Central memory CD4-positive, alpha-beta T cell (primary cell): ENCODE results near the gene MIAT.

Experiments used
- DNase-seq: peaks from one replicate; pipeline ENCODE4 v3.0.0; 2022

Gene MIAT

GRCh38 chr22:26632422-26633155, 24.8 kb upstream of the MIAT start:
- no peak for DNase-seq

DNA sequence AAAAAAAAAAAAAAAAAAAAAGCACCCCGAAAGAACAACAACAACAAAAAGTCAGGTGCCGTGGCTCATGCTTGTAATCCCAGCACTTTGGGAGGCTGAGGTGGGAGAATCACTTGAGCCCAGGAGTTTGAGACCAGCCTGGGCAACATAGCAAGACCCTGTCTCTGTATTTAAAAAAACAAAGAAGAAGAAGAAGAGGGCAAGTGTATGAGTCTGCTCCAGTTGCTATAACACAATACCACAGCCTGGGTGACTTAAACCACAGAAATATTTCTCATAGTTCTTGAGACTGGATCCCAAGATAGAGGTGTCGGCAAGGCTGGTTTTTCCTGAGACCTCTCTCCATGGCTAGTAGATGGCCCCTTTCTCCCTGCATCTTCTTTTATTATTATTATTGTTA, 23.2 kb upstream of the MIAT start:
- no peak for DNase-seq

GRCh38 chr22:26635117-26635516, 22.3 kb upstream of the MIAT start:
- no peak for DNase-seq

GRCh38 chr22:26636296-26636695, 21.1 kb upstream of the MIAT start:
- no peak for DNase-seq

GRCh38 chr22:26642465-26643417, 14.6 kb upstream of the MIAT start:
- peak; percentile 56 for DNase-seq

GRCh38 chr22:26643418-26644100, 13.8 kb upstream of the MIAT start:
- no peak for DNase-seq

DNA sequence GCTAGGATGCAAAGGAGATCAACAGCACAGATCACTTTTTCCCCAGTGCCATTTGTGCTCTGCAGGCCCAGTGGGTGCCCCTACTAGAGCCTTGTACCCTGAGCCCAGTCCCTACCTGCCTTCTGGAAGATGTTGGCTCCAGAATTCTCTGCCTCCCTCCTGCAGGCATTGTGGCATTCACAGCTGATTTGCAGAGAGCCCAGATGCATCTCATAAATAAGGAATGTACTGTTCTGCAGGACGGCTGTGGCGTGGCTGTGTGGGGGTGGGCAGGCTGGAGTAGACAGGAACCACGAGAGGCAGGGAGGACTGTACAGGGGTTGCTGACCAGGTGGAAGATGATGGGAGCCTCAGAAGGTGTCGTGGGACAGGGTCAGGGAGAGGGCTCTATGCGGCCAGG, 11.2 kb upstream of the MIAT start:
- no peak for DNase-seq

- DNase-seq = peak; percentile 36
Measured at GRCh38 chr22:26648011-26648497, 9.3 kb upstream of the MIAT start.

DNA sequence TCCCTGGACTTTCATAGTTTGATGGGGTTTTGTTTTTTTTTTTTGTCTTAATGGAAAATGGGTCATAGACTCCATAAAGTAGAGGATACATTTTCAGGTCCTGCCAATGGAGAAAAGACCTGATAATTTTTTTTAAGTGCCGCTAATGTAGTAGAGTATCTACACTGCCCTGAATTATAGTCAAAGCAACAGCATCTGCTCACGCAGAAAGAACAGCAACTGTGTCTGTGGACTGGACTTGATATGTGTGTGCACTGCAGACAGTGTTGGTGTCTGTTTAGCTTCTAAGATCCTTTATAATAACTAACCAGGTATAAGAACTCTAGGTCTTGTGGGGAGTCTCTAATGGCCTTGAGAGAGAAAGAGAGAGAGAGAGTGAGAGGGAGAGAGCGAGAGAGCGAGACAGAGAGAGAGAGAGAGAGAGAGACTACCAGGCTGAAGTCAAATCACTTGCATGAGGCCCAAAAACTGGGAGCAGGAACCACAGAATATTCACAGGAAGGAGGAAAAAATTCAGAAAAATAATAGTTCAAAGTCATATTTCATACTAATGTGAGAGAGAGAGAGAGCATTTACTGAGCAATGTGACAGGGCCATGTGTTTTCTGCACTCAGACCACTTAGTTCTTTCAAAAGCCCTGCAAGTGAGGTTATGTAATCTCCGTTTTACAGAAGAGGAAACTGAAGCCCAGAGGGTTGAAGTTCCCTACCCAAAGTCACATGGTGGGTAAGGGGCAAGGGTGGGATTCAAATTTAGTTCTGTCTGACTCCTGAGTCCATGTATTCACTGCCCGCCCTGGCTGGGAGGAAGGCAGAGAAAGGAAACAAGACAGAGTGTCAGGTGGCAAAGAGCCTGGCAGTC, 8.6 kb upstream of the MIAT start:
- DNase-seq = no peak

GRCh38 chr22:26650722-26651421, 6.5 kb upstream of the MIAT start:
- DNase-seq = no peak

DNA sequence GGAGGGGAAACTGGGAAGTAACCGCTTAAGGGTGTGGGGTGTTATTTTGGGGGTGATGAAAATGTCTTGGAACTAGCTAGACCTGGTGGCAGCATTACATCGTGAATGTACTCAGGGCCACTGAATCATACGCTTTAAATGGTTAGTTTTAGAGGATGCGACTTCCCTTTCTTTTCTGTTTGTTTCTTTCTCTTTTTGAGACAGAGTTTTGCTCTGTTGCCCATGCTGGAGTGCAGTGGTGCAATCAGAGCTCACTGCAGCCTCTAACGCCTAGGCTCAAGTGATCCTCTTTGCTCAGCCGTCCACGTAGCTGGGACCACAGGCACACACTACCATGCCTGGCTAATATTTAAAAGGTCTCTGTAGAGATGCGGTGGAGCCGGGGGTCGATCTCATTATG, 5.6 kb upstream of the MIAT start:
- DNase-seq = no peak

DNA sequence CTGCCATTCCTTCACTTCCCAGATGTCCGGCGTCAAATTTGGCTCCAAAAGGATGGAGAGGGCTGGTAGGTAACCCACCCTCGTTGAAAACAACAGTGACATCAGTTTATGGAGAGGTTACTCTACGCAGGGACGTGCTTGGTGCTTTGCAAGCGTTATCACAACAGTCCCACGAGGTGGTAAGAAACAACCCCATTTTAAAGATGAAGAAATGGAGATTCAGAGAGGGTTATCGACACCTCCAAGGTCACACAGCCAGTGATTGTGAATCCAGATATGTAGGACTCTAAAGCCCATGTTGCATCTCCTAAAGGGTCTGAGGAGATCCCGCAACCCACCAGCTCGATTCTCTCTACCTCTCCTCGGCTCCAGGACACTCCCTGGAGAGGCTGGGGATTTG, 773 bp downstream of the MIAT start:
- DNase-seq = no peak

- DNase-seq = peak; percentile 59
Measured at GRCh38 chr22:26658671-26659478, 1.5 kb downstream of the MIAT start.

- no peak for DNase-seq
Measured at GRCh38 chr22:26660356-26660755, 3.0 kb downstream of the MIAT start.

DNA sequence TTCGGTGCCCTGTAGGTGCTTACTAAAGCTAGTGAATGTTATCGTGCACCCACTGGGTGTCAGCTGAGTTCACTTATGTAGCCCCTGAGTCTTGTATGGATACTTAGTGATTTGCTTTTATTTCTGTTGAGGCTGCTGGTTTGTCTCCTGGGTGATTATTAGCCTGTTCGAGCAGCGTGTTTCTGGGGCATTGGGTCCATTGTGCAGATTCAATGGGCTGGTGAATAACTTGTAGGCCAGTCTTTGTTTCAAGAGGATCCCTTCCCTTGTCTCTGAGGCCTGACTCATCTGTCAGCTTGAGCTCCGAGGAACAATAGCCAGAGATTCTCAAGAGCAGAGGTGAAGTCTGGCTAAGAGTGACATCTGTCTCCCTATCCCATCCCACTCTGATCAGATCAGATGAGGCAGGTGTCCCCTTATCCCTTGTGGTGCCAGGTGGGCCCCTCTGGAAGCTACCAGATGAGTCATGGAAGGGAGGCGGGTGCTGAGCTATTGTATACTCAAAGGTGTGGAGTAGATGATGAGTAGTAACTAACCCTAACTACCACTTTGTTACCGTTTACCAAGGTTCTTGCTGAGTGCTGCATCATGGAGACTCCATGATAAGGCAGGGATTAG, 3.7 kb downstream of the MIAT start:
- DNase-seq = no peak

DNA sequence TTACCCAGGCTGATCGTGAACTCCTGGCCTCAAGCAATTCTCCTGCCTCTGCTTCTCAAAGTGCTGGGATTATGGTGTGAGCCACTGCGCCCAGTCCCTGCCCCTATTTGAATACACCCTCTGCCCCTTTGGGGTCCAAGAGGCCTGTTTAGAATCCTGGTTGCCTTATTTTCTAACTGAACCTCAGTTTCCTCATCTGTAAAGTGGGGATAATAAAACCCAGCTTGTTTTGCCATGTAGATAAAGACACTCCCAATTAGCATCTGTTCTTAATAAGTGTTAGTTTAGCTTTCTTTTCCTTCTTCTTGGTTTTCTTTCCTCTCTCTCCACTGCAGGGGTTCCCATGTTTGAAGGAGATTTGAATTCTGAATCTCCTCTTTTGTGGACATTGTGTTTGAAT, 4.8 kb downstream of the MIAT start:
- DNase-seq = no peak

GRCh38 chr22:26663374-26663923, 6.1 kb downstream of the MIAT start:
- no peak for DNase-seq

DNA sequence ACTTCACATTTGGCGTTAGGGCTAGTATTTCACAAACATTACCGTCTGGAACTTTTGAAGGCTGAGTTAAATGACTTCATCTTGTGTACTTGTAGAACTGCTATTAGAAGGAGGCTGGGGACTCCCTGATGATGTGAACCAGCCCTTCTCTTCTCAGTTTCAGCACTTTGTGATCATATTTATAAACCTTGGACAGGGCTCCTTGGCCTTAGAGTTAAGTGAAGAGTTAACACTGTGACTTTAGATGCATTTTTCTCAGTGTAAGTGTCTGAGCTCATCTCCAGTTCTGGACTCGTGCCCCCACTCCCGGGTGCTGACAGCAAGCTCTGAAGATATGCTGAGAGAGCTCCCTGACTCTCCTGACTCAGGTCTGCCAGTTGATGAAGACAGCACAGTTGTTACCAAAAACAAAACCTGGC, 8.4 kb downstream of the MIAT start:
- no peak for DNase-seq

GRCh38 chr22:26667140-26667539, 9.8 kb downstream of the MIAT start:
- DNase-seq = no peak

- DNase-seq = no peak
Measured at GRCh38 chr22:26669060-26669481, 11.7 kb downstream of the MIAT start.
